ENCODE measurements around the gene PBX1.

PBX1 gene

DNA sequence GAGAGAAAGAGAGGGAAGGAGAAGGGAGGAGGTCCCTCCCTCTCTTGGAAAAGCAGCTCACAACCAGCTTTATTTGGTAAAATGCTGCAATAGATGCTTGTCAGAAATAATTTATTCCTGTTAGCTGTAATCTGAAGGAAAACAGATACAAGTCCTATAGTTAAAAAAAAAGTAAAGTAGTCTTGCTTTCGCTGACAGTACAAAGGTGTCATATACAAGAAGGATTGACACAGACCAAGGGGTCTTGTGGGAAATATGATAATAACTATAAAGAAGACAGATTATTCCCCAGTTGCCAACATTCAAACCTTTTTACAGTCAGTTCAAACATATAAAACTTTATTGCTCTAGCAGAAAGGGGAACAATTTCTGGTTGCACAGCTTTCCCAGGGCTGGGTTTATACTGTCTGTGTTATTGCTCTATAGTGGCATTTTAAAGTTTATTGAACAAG is 145.0 kb downstream of the PBX1 start:
- no peak for DNase-seq

DNA sequence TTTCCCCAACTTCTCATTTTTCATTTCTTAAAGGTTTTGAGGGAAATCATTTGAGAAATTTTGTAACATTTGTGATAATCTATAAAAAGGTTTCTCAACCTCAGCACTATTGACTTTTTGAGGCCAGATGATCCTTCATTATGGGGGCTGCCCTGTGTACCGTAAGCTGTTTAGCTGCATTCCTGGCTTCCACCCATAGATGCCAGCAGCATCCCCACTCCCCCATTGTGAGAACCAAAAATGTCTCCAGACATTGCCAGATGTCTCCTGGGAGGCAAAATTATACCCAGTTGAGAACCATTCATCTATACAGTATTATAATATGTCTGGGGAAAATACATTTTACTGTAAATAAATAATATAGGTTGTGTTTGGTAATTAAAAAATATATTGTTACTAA is 146.0 kb downstream of the PBX1 start:
- no peak for DNase-seq

DNA sequence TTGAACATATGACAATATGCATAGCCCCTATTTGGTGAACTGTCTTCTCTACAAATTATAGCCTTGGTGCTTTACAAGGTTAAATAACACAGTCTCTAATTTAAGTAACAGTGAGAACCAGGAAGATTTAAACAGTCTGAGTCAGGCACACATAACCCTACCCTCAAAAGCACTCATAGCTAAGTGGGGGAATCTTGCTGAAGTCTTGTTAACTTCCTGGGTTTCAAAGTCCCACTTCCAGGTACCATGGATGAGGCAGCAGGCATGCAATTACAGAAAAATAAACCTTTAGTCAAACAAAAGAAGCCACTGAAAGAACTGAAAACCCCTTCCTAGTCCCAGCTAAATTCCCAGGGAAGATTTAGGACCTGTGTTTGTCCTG is 147.6 kb downstream of the PBX1 start:
- no peak for DNase-seq

DNA sequence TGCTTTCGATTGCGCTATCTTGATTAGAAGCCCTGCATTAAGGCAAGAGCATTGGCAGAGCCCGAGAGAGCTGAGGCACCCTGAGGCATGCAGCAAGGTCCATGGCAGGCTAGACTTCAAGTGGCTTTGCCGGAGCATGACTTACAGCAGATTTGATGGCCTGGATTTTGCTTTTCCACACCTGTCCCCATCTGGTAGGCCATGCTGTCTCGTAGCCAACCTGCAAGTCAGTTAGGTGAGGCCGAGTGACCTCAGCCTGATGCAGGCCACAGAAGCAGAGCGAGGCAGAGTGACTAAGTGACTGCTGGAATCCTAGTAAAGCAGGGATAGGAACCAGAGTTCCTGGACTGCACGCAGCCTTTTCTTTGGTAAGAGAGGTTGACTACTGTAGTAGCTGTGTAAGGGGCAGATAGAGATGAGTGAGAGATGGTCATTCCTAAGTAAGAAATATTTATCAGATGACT is 148.9 kb downstream of the PBX1 start:
- no peak for DNase-seq

DNA sequence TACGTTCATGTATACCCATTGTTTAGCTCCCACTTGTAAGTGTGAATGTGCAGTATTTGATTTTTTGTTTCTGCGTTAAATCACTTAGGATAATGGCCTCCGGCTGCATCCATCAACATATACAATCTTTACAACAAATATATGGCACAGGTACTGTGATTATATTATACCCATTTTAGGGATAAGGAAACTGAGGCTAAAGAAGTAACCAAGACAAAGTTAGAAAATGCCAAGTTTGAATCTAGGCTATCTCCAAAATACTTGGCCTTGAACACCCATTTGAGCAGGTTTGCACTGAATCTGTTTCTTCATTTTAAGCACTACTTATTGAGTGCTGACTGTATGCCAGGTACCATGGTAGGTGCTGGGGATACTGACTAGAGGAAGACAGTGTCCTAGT is 149.6 kb downstream of the PBX1 start:
- no peak for DNase-seq

DNA sequence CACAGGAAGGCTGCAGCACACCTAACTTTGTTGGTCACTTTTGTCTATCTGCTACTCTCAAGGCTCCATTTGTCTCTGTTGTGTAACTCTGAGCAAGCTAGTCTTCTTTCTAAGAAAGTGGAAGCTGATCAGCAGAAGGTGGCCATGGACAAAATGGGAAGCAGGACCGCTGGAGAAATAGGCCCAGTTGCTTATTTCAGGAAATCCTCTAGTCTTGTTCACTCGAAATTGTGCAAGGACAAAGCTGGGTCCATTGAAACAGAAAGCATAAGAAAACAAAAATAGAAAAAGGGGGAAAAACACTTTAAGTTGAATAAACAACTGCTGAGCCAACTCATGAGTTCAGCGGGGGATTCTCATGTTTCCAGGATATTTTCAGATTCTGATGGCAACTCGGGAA is 150.1 kb downstream of the PBX1 start:
- DNase-seq = no peak

DNA sequence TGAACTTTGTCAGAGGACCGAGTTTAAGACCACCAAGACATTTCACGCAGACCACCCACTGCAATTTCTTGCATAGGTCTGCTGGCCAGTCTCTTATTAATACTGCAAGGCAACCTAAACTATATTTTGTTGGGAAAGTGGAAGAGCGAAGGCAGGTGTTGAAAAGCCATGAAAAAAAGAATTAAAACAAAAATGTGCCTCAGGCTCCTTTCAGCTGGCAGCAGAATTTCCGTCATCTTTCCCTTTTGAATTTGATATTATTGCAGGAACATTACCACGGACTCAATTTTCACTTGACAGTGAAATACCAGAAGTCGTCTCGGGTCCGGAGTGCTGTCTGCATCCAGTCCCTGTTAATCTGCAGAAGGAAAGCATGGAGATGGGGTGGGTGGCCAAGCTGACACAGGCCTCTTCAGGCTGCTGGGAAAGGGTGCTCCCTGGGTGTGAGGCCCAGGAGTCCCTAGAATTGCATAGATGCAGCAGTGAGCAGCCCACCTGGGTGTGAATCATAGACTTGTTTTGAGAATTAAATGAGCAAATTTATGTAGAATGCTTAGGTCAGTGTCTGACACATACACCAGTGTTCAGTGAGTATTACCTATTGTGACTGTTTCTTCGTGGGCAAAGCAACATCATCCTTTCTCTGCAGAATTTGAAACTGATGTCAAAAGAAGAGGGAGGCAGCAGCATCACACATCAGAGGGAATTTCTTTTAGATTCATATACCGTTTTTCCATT is 150.7 kb downstream of the PBX1 start:
- no peak for DNase-seq

DNA sequence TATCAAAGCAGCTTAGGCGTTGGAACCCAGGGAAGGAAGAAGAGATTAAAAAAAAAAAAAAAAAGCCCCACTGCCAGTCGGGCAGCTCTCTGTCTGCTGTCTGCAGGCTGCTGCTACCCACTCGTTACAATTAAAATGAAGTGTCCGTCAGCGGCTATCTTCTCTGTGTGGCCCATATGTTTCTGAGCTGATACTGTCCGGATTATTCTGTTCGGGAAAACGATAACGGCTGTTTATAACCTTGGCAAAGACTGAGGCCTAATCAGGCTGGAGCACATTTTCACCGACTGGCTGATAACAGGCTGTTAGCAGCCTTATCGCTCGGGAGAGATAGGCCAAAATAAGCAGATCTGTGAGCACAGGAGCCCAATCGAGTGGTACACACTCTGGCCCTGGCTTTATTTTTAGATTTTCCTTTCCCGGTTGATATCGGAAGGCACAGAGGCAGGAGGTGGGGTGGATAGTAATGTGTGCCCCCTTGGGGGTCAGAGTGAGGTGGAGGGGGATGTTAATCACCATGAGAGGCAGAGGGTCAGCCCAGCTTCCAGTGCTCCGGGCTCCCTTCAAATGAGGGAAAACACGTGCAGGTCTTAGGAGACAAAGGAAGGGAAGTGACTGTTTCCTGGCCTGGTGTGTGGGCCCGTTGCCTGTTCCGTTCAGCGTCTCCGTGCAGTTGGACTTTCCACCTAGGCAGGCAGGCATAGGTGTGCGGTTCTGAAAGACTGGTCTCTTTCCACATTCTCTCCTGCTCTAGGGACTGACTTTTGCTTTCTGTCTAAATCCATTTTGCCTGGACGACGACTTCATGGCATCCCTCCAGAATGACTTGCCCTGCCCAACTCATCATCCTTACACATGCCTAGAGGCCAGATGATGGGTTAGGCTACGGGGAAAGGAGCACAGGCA is 153.4 kb downstream of the PBX1 start:
- DNase-seq = no peak

DNA sequence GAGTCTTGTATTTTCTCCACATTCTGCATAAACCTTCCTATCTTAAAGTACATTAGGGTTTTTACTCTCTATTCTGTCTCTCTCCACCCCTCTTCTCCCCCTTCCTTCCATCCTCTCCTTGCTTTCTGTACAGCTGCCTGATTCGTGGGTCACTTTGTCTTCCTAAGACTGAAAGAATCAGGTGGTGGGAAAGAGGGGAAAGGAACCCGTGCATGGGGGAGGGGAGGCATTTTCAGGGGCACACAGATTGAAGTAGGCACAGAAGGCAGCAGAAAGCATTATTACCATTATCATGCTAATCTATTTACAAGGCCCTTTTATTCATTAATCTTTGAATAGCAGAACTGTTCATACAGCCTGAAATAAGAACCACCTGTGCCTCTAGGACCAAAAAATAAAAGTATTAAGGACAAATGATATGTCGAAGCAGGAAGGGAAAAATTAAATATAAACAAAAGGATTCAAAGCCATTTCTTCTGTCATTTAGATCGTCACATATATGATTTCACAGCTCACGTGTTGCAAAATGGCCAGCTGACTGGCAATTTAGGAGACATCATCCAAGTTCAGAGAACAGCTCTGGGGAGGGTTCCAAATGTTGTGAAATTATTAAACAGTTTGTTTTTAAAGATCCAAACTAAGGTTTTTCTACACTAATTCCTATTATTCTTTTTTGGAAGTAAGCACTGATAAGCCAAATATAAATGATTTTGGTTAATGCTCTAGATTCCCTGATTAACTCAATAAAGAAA is 154.6 kb downstream of the PBX1 start:
- DNase-seq = no peak

DNA sequence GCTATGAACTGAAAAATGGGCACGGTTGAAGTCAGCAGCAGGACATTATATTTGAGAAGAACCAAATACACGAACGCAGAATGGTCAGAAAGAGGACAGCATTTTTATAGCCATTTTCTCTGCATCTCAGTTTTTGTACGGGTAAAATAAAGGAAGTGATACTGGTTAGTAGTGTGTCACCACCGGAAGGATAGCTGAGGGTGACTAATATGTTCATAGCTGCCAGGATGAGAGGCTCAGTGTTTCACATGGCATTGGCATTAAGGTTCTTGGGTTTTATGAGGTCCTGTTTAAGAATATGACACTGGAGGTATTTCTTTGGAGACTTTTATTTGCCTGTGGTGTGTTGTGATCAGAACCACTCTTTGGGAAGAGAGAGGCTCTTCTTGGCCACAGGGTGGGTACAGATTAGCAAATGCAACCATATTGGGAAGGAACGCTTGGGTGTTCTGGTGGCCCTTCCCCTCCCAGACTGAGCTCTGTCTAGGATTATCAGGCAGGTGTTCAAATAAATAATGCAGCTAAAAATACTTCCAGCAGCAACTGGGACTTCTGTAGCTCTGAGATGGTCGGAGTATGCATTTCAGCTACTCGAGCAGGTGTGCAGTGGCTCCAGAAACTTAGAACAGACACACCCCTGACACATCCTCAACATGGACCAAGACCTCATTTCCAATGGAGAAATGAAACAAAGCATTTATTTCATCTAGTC is 158.2 kb downstream of the PBX1 start:
- no peak for DNase-seq

DNA sequence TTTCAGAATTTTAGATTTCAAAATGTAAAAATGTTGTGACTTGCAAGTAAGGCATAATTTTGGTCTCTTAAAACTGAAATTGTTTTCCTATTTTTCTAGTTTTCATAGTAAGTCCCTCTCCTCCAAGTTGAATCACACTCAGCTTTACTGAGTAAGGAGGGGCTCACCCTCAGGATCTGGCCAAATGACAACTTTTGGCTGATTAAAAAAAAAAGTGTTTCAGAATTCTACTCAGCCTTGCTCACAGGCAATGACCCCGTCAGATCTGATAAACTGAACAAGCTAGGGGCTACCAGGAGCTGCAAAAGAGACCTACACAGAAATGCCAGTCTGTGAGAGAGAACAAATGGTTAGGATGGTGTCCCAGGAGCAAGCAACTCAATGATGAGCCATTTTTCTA is 159.8 kb downstream of the PBX1 start:
- no peak for DNase-seq

DNA sequence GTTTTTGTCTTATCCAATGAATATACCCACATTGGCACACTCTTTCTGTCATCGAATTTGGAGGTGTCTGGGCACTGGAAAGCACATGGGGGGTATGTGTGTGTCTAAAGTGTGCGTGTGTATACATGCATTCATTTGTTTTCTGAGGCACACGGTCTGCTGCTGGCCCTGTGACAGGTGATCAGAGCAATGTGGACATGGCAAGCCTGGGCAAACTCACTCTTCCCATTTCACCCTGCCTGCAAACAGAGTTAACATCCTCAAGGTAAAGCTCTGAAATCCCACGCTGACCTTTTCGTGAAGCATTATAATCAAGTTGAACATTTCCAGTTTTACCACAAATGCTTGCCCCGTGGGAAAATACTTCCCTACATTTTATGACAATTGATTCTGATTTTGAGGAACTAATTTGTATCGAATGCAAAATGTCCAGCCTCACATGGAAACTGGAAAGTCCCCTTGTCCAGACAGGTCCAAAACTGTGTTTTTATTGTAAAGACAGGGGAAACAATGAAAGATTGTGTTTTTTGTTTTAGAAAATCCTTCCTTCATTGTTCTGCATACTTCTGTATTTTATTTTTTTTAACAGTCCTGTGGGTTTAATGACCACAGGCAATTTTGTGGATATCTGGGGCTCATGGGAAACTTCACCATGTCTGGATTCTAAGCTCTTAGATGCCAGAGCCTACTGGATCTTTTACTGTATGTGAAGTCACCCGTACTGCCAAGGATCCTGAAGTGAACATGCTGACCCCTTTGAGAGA is 160.9 kb downstream of the PBX1 start:
- no peak for DNase-seq

DNA sequence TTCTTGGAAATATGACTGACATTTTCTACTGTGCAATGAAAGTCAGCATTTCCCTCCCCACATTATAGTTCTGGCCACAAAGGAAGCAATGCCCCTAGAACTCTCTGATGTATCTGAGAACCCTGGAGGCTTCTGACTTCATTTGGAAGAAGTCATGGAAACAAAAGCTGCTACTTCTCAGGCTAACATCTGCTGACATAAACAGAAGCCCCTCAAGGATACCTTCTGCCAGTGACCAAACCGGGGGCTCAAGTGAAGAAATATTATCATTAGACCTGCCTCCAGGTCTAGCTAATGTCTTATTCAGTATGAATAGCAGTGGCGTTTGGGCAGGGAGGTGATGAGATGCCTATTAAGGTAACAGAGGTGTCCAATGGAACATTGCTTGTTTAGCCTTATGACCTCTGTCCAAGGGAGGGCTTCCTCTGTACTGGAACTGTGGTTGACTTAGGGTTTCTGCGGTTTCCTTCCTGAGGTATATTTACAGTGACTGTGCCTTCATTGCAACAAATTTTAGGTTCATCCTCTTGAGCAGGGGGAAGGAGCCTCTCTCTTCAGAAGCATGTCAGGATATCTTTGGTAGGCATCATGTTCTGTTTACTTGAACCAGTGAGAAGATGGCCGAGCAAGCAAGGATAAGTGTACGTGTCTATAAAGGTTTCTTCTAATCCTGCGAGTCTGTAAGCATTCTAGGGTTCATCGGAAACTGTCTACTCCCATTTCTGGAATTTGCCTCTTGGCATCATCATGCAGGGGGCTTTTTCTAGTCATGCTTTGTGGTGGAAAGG is 161.7 kb downstream of the PBX1 start:
- DNase-seq = no peak

DNA sequence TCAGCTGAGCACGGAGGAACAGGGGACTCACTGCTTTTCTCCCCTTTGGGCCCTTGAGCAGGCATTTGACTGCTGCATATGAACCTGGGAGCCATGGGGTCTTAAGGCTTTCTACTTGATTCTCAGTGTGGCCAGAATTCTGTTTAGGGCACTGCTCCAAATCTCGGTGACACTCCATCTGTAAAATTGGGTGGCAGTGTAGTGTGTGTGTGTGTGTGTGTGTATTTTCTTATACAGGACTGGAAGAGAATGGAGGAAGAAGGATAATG is 162.2 kb downstream of the PBX1 start:
- DNase-seq = no peak

DNA sequence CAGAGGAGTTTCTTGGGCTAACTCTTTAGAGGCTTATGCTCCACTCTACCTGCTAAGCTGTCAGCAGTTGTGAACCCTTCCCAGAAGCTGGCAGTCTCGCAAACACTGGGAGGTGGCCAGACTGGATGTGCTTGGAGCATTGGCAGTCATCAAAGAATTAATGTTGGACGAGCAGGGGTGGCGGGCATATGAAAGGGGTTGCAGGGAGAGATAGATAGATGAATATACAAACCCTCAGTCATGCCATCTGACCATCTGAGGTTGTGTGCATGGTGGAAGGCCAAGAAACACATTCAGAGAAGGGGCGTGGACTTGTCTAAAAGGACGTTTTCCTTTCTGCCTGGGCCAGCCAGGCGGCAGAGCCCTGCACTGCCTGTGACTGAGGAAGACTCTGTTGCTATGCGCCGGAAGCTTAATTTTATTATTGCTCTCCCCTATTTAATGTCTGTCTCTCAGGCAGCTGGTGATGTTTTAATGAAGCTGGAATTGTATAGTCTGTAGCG is 164.4 kb downstream of the PBX1 start:
- DNase-seq = no peak

DNA sequence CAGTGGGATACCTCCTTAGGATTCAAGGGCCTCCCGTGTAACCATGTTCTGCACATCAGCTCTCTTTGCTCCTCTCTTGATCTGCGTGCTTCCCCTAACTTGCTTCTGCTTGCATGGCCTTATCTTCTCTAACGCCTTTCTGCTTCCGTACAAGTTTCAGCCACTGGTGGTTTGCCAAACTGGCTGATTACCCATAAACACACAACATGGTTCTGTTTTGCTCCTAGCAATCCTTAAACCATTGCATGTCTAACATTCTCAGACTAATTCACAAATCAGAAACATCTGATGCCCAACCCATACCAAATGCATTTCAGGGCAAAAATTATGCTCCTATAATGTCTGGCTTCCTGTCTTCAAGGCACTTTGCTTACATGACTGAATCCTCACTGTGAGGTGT is 166.4 kb downstream of the PBX1 start:
- DNase-seq = no peak

DNA sequence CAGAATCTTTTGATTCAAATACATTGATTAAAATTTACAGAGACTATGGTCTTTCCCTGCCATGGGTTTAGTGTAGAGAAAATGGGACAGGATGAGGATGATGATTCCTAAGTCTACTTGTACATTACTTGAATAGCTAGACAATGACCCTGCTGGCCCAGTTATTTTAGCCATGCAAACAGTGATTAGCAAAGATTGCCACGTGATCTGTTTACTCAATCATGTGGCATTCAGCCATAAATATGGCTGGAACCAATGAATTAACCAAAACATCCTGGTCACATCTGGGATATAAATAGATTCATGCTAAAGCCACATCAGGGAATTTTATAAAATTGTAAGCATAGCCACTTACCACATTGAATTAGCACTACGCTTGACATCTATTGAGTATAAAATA is 167.3 kb downstream of the PBX1 start:
- no peak for DNase-seq

DNA sequence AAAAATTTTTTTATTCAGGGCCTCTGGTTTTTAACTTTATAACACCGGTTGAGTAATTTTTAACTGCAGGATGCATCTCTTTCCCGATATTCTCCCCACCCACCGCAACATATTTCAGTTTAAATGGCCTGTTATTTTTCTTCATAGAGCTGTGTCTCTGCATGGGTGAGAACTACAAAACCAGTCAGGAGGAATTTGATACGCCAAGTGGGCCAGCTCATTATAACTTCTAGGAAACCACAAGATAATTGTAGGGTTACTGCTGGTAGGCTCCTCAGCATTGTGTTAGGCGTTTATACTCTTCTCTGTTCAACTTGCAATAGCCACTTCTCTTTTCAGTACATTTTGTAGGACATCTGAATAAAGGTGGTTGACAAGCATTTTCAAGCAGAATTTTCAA is 169.7 kb downstream of the PBX1 start:
- DNase-seq = no peak

DNA sequence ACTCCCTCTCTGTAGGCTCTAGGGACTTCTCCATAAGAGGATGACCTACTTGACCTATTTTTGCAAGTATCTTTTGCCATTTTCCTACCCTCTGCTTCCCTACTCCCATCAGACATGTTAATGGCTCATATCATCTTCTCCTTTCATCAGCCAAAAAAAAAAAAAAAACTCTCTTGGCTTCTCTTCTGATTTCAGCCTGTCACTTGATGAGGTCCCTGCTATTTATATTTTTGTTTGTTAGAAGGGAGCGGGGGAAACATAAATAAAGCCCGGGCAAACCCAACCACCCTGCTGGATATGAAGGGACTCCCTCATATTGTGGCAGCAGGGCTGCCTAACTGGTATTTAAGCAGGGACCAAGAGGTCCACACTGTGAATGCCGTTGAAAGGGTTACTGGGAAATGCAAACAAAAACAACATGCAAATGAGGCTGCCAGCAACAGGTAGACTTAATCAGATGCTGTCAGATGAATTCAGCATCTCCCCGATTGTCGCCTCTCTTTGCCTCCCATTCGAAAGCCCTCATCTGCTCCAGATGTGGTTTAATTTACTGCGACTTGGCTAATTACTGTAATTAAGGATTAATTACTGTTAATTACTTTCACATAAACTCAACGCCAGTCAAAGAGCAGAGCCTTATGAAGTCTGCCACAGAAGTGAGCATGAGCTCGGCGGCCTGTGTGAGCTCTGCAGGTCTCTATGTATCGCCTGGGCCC is 172.3 kb downstream of the PBX1 start:
- no peak for DNase-seq

DNA sequence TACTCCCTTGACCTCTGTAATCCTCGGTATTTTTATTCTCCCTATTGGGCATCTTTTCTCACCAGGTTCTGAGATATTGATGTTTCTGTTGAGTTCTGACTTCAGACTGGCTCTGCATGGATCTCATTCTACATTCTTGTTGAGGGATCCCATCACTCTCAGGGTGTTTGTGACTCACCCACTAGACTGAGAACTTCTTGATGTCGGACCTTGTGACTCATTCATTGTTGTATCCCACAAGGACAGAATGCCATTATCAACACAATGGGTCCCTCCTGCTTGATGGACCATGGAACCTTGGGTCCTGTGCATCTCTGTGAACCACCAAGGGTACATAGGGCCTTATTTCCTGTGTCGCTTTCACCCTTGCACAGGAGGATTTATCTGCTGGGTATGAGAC is 174.1 kb downstream of the PBX1 start:
- no peak for DNase-seq

DNA sequence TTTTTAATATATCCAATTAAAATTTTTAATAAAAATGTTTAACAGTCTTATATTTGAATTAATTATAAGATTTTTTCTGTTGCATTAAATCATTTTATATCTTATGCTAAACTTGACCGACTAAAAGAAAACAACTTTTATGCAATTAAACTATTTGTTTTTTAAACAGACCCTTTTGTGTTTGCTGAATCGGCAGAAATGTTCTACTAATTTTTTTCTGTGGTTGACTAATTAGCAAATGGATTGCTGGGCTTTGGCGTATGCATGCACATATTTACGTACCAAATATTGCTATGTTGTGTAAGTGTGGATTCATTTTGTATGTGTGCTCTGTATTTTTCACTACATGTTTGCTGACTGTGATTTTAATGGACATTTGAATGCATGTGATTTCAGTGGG is 174.8 kb downstream of the PBX1 start:
- DNase-seq = no peak

Data from NCI-H1417 treated with DMSO at 0.1 percent for 48 hours (cell line).